Gastroesophageal sphincter (tissue), 4 donors: ENCODE results near the gene TULP3. TPM values are rescaled to one million over a fixed set of nuclear protein-coding genes. Genes with fewer than 3 reads are reported as not detected.

Experiments
- ATAC-seq: fragments of 150-250 bp; one replicate; pipeline ENCODE4 v1.9.1; 2016; ENCODE audit warnings: mild to moderate bottlenecking, moderate library complexity
- H3K27ac ChIP-seq, 4 donors: fragments of 200-600 bp; sonication (generic) in 3 of 4; 1 replicate in 3 of 4; 2 replicates in 1 of 4; pipeline ENCODE4 v1.5.1; 2016 to 2019
- H3K27me3 ChIP-seq: fragments of 200-600 bp; sonication (generic); one replicate; pipeline ENCODE4 v1.5.1; 2019
- H3K36me3 ChIP-seq, 2 donors: fragments of 200-600 bp; sonication (generic); one replicate each; pipeline ENCODE4 v1.5.1; 2019; ENCODE audit warnings: control low read depth in 1 of 2
- H3K4me1 ChIP-seq, 3 donors: fragments of 200-600 bp; sonication (generic); 1 replicate in 2 of 3; 2 replicates in 1 of 3; pipeline ENCODE4 v1.5.1; 2016 to 2019; ENCODE audit warnings: control low read depth in 2 of 3
- H3K4me3 ChIP-seq, 2 donors: fragments of 200-600 bp; sonication (generic); one replicate each; pipeline ENCODE4 v1.5.1; 2019; ENCODE audit warnings: mild to moderate bottlenecking in 1 of 2, moderate library complexity in 1 of 2
- H3K9me3 ChIP-seq, 3 donors: fragments of 200-600 bp; sonication (generic); one replicate each; pipeline ENCODE4 v1.5.1; 2017 to 2019; ENCODE audit warnings: control low read depth in 2 of 3
- EP300 ChIP-seq: sonication (generic); formaldehyde crosslinking; IDR thresholded peaks from one replicate; pipeline ENCODE4 v1.6.1; 2017; ENCODE audit warnings: antibody characterized with exemption, mild to moderate bottlenecking
- POLR2A ChIP-seq, 2 donors: fragments of 450-650 bp; IDR thresholded peaks; one replicate each; pipeline ENCODE4 v1.6.1; 2017; ENCODE audit warnings: antibody characterized with exemption in 2 of 2, mild to moderate bottlenecking in 2 of 2, moderate library complexity in 1 of 2
- POLR2AphosphoS5 ChIP-seq: sonication (generic); formaldehyde crosslinking; IDR thresholded peaks from one replicate; pipeline ENCODE4 v1.6.1; 2017; ENCODE audit warnings: antibody characterized with exemption
- WGBS, 2 donors: methylation state at CpG; one replicate each; pipeline ENCODE4 v1.1.5; 2018; ENCODE audit warnings: low coverage in 1 of 2; 5-methylcytosine and 5-hydroxymethylcytosine counted together
- total RNA-seq, 4 donors: library from RNA; depleted of rRNA; stranded (reverse); fragments of >200 nt; gene quantifications; one replicate each; pipeline ENCODE4 v1.1.0, GENCODE V29; 2016
- TF ChIP-seq, protein P1 (sequence below), 4 experiments: fragments of 200-600 bp in 2 of 4; fragments of 450-650 bp in 2 of 4; sonication (generic) in 1 of 4; IDR thresholded peaks; one replicate each; pipeline ENCODE4 v1.5.1; 2017 to 2019; ENCODE audit warnings: antibody characterized with exemption in 4 of 4, mild to moderate bottlenecking in 2 of 4, moderate library complexity in 2 of 4

TULP3 gene
- total RNA-seq, 4 donors from 2014 or later: 25.2 to 41.4 (median 25.7) TPM

GRCh38 chr12:2886768-2887450 lies 3.8 kb upstream of the TULP3 start:
- ATAC-seq: no peak
- no peaks in the 10 kb centered on the region for H3K27me3 ChIP-seq
- no peaks in the 10 kb centered on the region for H3K9me3 ChIP-seq
- no peak overlapping the region for H3K4me3 ChIP-seq
- TF ChIP-seq, protein P1, sequence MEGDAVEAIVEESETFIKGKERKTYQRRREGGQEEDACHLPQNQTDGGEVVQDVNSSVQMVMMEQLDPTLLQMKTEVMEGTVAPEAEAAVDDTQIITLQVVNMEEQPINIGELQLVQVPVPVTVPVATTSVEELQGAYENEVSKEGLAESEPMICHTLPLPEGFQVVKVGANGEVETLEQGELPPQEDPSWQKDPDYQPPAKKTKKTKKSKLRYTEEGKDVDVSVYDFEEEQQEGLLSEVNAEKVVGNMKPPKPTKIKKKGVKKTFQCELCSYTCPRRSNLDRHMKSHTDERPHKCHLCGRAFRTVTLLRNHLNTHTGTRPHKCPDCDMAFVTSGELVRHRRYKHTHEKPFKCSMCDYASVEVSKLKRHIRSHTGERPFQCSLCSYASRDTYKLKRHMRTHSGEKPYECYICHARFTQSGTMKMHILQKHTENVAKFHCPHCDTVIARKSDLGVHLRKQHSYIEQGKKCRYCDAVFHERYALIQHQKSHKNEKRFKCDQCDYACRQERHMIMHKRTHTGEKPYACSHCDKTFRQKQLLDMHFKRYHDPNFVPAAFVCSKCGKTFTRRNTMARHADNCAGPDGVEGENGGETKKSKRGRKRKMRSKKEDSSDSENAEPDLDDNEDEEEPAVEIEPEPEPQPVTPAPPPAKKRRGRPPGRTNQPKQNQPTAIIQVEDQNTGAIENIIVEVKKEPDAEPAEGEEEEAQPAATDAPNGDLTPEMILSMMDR (IDR thresholded peaks at IDR 0.05): no peak
- no peak for TF ChIP-seq POLR2A (IDR thresholded peaks at IDR 0.05)
- TF ChIP-seq POLR2AphosphoS5: no peak
- no peak for TF ChIP-seq EP300
- H3K36me3 ChIP-seq: peaks cover 0 to 15% of the 10 kb centered on the region in 2 donors
- peaks cover 0 to 12% (median 8%) of the 10 kb centered on the region in 3 donors for H3K4me1 ChIP-seq
- 83 to 88% methylated on average over 1 to 7 of the region's 10 CpGs for WGBS, 2 donors
- H3K27ac ChIP-seq: no peak overlapping the region

GRCh38 chr12:2890001-2890387 lies 697 bp upstream of the TULP3 start:
- no peak for ATAC-seq
- Histone ChIP-seq H3K9me3 (no peaks in the 10 kb centered on the region), H3K36me3 (peaks cover 0 to 15% of the 10 kb centered on the region in 2 donors), H3K27ac (peak overlapping the region; percentile 62 to 96 (median 94)), H3K27me3 (no peaks in the 10 kb centered on the region), H3K4me3 (peak overlapping the region; percentile 64 to 76), H3K4me1 (peaks cover 0 to 41% (median 9%) of the 10 kb centered on the region in 3 donors)
- WGBS, 2 donors: 74 to 78% methylated on average over 3 to 9 of the region's 10 CpGs
- TF ChIP-seq POLR2A (IDR thresholded peaks at IDR 0.05) (no peak), POLR2AphosphoS5 (no peak), EP300 (no peak)
- TF ChIP-seq, protein P1 (IDR thresholded peaks at IDR 0.05): no peak

GRCh38 chr12:2891240-2892053 lies 756 bp downstream of the TULP3 start:
- peak; percentile 40 for ATAC-seq
- peaks cover 0 to 55% (median 14%) of the 10 kb centered on the region in 3 donors for H3K4me1 ChIP-seq
- no peaks in the 10 kb centered on the region for H3K27me3 ChIP-seq
- peak overlapping the region; percentile 64 to 76 for H3K4me3 ChIP-seq
- WGBS, 2 donors: 31 to 51% methylated on average over 14 to 26 of the region's 42 CpGs
- H3K27ac ChIP-seq: peak overlapping the region; percentile 81 to 96 (median 94)
- no peaks in the 10 kb centered on the region for H3K9me3 ChIP-seq
- peaks cover 0 to 15% of the 10 kb centered on the region in 2 donors for H3K36me3 ChIP-seq
- peak; percentile 40 for TF ChIP-seq POLR2AphosphoS5
- TF ChIP-seq, protein P1 (IDR thresholded peaks at IDR 0.05): no peak

- TF ChIP-seq EP300 (no peak), POLR2AphosphoS5 (no peak)
- TF ChIP-seq, protein P1 (IDR thresholded peaks at IDR 0.05): no peak
- H3K27me3 ChIP-seq: no peaks in the 10 kb centered on the region
- H3K4me3 ChIP-seq: peak overlapping the region in 1 of 2 donors; percentile 64
- 58 to 69% methylated on average over 6 to 11 of the region's 12 CpGs for WGBS, 2 donors
- ATAC-seq: no peak
- H3K27ac ChIP-seq: peak overlapping the region in 2 of 4 donors; percentile 94
- H3K36me3 ChIP-seq: peaks cover 0 to 12% of the 10 kb centered on the region in 2 donors
- no peaks in the 10 kb centered on the region for H3K9me3 ChIP-seq
- H3K4me1 ChIP-seq: peaks cover 0 to 63% (median 16%) of the 10 kb centered on the region in 3 donors
Measured at GRCh38 chr12:2892246-2892645, 1.6 kb downstream of the TULP3 start.
